Lower lobe of right lung (tissue), 2 donors: ENCODE results near the gene ARL10. TPM values are rescaled to one million over a fixed set of nuclear protein-coding genes. Genes with fewer than 3 reads are reported as not detected.

Experiments used
- ATAC-seq, 2 donors: fragments of 200-7000 bp; cut with Tn5 transposase; one replicate each; pipeline ENCODE4 v1.9.1; 2020 to 2022; ENCODE audit warnings: mild to moderate bottlenecking in 2 of 2, moderate library complexity in 2 of 2
- DNase-seq: peaks from one replicate; pipeline ENCODE4 v3.0.0-alpha.2; 2020
- H3K27ac ChIP-seq: fragments of 200-600 bp; one replicate; pipeline ENCODE4 v1.8.0; 2022
- H3K27me3 ChIP-seq: fragments of 200-600 bp; one replicate; pipeline ENCODE4 v1.8.0; 2022; ENCODE audit warnings: low read depth
- H3K36me3 ChIP-seq: fragments of 200-600 bp; one replicate; pipeline ENCODE4 v1.8.0; 2022; ENCODE audit warnings: mild to moderate bottlenecking
- H3K4me1 ChIP-seq: fragments of 200-600 bp; one replicate; pipeline ENCODE4 v1.8.0; 2022
- H3K4me3 ChIP-seq: fragments of 200-600 bp; one replicate; pipeline ENCODE4 v1.8.0; 2022; ENCODE audit warnings: mild to moderate bottlenecking
- H3K9me3 ChIP-seq: fragments of 200-600 bp; one replicate; pipeline ENCODE4 v1.8.0; 2022
- intact Hi-C: fragments of 100-400 bp; cut with DNase I; formaldehyde crosslinking; loops from one replicate; pipeline ENCODE4 v1.11.0; 2022
- total RNA-seq: library from RNA; stranded (reverse); fragmentation: NEBNext Ultra II Directional; extraction: Animal tissue kit (Norgen Biotek cat#: 25700); gene quantifications from one replicate; pipeline ENCODE4 v1.2.1, GENCODE V29; 2021
- TF ChIP-seq, protein P1 (sequence below): fragments of 200-600 bp; IDR thresholded peaks from one replicate; pipeline ENCODE4 v1.8.0; 2022; ENCODE audit warnings: antibody characterized with exemption, mild to moderate bottlenecking
- donor health status: DM: no; HTN: yes; CAD: no; lungs with severe emphysema.

ARL10 gene
- total RNA-seq, 1 donor from 2014 or later, result 5.4 TPM

DNA sequence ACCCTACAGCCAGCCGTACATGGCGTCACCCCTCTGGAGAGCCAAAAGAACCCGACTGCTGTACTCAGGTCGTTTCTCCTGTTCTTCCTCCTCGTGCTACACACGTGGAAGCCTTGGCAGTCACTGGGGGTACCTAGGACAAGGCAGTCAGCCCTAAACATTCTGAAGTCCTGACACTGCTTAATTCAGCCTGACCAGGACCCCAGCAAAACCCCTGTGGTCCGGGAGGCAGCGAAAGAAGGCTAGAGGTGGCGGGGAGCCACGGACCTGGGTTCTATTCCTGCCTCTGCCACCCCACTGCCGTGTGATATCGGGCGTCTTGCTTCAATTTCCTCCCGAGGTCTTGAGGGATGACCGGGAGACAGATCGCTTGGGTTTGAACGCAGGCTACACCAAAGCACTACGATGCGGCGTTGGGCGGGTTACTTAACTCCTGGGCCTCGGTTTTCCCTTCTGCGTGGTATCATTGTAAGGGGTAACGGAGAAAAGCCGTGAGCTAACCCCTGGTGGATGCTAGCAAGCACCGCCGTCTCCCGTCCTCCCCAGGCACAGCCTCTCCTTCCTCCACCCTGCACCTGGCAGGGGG lies 429 bp upstream of the ARL10 start:
- Histone ChIP-seq H3K27ac (peak overlapping the region; percentile 71), H3K36me3 (peaks cover 9% of the 10 kb centered on the region), H3K27me3 (no peaks in the 10 kb centered on the region), H3K4me1 (peaks cover 29% of the 10 kb centered on the region), H3K9me3 (no peaks in the 10 kb centered on the region), H3K4me3 (peak overlapping the region; percentile 89)
- intact Hi-C loops, result no loop called here
- TF ChIP-seq, protein P1, sequence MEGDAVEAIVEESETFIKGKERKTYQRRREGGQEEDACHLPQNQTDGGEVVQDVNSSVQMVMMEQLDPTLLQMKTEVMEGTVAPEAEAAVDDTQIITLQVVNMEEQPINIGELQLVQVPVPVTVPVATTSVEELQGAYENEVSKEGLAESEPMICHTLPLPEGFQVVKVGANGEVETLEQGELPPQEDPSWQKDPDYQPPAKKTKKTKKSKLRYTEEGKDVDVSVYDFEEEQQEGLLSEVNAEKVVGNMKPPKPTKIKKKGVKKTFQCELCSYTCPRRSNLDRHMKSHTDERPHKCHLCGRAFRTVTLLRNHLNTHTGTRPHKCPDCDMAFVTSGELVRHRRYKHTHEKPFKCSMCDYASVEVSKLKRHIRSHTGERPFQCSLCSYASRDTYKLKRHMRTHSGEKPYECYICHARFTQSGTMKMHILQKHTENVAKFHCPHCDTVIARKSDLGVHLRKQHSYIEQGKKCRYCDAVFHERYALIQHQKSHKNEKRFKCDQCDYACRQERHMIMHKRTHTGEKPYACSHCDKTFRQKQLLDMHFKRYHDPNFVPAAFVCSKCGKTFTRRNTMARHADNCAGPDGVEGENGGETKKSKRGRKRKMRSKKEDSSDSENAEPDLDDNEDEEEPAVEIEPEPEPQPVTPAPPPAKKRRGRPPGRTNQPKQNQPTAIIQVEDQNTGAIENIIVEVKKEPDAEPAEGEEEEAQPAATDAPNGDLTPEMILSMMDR, result no peak
- ATAC-seq (no peak), DNase-seq (no peak)

DNA sequence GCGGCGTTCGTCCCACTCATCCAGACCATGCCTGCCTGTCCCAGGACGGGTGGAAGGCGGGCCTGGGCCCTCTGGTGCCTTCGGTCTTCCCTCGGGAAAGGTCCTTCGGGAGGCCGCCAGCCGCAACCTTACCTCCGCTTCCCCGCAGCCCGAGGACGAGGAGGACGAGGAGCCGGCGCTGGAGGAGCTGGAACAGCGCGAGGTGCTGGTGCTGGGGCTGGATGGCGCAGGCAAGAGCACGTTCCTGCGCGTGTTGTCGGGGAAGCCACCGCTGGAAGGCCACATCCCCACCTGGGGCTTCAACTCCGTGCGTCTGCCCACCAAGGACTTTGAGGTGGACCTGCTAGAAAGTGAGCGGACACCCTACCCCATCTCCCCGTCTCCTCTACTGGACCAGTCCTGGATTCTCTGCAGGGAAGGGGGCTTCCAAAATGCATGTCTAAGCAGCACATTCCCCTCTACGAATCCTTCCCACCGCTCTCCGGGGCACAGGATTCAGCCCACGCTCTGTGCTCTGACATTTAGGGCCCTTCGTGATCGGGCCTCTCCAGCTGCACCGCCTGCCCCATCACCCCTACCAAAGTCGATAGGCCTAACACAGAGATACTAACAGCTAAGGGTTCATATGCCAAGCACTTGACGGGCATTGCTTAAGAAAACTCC lies 1.1 kb downstream of the ARL10 start:
- Histone ChIP-seq H3K4me3 (peak overlapping the region; percentile 89), H3K4me1 (peaks cover 18% of the 10 kb centered on the region), H3K27ac (peak overlapping the region; percentile 71), H3K9me3 (no peaks in the 10 kb centered on the region), H3K36me3 (peaks cover 15% of the 10 kb centered on the region), H3K27me3 (no peaks in the 10 kb centered on the region)
- ATAC-seq (no peak), DNase-seq (no peak)
- intact Hi-C loops, result no loop called here
- TF ChIP-seq, protein P1, result no peak

DNA sequence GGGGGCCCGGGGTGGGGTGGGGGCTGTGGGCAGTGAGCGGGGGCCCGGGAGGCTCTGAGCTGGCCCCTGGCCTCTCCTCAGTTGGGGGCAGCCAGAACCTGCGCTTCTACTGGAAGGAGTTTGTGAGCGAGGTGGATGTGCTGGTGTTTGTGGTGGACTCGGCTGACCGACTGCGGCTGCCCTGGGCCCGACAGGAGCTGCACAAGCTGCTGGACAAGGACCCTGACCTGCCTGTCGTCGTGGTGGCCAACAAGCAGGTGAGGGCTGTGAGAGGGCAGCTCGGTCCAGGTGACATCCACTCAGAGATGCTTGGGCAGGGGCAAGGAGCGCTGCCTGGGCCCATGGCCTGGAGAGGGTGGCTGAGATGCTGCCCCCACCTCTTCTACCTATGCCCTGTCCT lies 3.4 kb downstream of the ARL10 start:
- H3K27me3 ChIP-seq, result no peaks in the 10 kb centered on the region
- ATAC-seq (no peak), DNase-seq (no peak)
- H3K27ac ChIP-seq, result no peak overlapping the region
- peaks cover 15% of the 10 kb centered on the region for H3K36me3 ChIP-seq
- H3K9me3 ChIP-seq, result no peaks in the 10 kb centered on the region
- TF ChIP-seq, protein P1, result no peak
- intact Hi-C loops, result no loop called here
- no peak overlapping the region for H3K4me3 ChIP-seq
- H3K4me1 ChIP-seq, result peaks cover 12% of the 10 kb centered on the region

DNA sequence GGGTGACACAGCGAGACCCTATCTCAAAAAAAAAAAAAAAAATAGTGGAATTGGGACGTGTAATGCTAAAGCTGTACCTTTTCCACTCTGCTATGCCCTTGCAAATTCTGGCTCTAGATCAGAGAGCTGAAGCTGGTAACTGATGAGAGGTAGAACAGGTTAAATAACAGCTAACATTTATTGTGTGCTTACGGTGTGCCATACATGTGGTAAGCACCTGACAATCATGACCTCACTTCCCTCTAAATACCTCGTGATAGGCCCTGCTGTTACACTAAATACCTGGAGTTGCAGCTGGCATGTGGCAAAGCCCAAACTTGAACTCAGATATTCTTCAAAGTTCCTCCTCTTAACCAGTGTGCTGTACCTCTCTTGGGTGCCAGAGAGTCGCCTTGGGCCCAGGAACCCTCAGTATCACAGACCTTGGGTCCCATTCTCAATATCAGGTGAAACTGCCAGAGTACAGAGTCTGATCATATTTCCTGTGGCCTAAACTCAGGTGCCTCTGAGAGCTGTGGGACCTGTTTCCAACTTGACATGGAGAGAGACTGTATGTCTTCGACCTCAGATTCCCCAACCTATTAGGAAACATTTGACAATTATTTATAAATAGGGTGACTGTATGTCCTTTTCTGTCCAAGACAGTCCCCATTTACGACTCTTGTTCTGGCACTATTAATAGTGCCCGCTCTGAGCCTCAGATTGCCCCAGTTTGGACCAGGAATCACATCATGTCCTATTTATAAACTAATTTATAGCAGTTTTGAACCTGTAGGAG lies 4.8 kb downstream of the ARL10 start:
- Histone ChIP-seq H3K4me3 (no peak overlapping the region), H3K4me1 (peaks cover 7% of the 10 kb centered on the region), H3K27ac (no peak overlapping the region), H3K27me3 (no peaks in the 10 kb centered on the region), H3K9me3 (no peaks in the 10 kb centered on the region), H3K36me3 (peaks cover 15% of the 10 kb centered on the region)
- no peak for DNase-seq
- intact Hi-C loops, result no loop called here
- ATAC-seq, result no peak
- TF ChIP-seq, protein P1, result no peak

DNA sequence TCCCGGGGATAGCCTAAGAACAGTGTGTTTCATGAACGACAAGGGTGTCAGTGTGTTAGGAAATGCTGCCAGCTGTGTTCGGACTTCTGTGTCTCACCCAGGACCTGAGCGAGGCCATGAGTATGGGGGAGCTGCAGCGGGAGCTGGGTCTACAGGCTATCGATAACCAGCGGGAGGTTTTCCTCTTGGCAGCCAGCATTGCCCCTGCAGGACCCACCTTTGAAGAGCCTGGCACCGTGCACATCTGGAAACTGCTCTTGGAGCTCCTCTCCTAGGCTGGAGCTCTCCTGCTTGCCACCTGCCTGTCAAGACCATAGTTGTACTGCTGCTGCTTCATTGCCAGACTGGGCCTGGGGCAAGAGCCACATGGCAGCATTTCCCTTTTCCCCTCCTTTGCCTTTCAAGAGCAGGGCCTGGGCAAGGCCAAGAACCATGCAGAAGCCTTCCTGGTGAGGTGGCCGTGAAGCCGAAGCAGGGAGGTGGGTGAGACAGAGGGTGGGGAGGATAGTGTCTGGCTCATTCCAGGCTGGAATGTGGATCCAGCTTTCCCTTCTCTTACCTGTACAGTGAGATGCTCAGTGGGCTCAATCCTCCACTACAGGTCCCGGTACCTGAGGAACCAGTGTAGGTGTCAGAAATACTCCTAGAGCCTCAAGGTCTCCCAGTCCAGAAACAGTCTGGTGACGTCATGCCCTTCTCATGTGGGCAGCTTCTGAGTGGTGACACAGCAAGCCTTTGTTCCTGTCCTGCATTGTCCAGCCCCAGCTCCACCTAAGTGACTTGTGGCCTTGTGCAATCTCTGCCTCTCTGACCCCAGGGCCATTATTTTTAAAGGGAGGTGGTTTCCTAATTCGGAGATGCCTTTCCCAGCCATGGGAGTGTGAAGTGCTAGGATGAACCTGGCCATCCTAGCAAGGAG lies 6.6 kb downstream of the ARL10 start:
- no peaks in the 10 kb centered on the region for H3K27me3 ChIP-seq
- intact Hi-C loops, result no loop called here
- H3K9me3 ChIP-seq, result no peaks in the 10 kb centered on the region
- ATAC-seq (no peak), DNase-seq (no peak)
- H3K36me3 ChIP-seq, result peaks cover 15% of the 10 kb centered on the region
- no peaks in the 10 kb centered on the region for H3K4me1 ChIP-seq
- TF ChIP-seq, protein P1, result no peak
- no peak overlapping the region for H3K4me3 ChIP-seq
- H3K27ac ChIP-seq, result no peak overlapping the region
